Daoy (cell line): ENCODE measurements around the gene ZNF865. TPM values are rescaled to one million over a fixed set of nuclear protein-coding genes. Genes with fewer than 3 reads are reported as not detected.

Experiments
- DNase-seq: peaks from one replicate; pipeline ENCODE4 v3.0.0-alpha.2; 2015; ENCODE audit warnings: low read depth
- total RNA-seq: library from RNA; depleted of rRNA; stranded (reverse); fragments of >200 nt; shearing (Covaris generic); gene quantifications from 2 replicates; pipeline ENCODE4 v1.2.3, GENCODE V29; 2014; rRNA removed

Gene ZNF865
- total RNA-seq, 1 experiment from 2014 or later = 0.80 TPM

DNA sequence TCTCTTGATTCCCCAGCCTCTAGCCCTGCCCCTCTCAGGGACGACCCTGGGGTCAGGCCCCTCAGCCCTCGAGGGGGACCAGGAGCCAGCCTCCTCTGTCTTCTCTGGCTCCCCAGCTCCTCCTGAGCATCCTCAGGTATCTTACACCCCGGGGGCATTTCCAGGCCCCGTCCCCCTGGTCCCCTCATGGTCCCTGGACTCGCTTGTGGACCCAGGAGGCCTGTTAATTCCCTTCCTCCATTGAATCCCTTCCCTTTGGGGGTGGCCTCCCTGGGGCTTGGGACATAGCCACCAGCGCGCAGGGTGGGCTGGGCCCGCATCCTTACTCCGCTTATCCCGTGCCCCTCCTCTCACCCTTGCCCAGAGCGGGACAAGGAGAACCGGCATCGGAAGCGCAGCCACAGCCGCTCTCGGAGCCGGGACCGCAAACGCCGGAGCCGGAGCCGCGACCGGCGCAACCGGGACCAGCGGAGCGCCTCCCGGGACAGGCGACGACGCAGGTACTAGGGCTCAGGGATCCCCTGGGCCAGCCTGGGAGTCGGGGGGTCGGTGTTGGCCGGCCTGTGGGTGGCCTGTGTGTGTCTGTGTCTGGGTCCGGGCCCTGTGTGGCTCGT, 53.5 kb downstream of the ZNF865 start:
- no peak for DNase-seq

DNA sequence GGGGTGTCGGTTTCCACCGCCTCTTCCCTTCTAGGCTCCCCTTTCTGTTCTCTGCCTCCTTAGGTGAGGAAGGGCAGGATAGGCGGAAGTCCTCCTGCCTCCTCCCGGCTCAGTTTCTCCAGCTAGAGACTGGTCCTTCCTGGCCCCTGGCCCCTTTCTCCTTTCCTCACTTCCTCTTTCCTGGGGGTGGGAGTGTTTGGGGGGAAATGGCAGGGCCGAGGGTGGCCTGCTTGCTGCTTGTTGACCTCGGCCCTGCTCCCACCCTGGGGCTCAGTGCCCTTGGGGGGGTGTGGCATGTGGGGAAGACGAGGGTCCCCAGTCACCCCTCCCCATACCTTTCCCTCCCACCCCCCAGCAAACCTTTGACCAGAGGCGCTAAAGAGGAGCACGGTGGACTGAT, 54.4 kb downstream of the ZNF865 start:
- no peak for DNase-seq

DNA sequence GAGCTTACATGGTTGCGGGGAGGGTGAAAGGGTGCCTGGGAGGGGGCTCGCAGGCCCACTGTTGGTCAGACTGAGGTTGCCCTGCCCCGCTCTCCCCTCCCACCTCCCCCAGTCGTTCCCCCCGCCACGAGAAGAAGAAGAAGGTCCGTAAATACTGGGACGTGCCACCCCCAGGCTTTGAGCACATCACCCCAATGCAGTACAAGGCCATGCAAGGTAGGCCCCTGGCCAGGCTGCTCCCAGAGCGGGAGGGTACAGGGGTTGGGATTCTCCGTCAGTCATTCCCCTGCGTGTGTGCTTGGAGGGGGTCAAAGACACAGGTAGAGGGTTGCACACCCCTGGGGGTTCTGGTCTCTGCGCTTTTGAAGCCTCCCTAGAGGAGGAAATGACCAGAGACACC, 55.0 kb downstream of the ZNF865 start:
- DNase-seq = no peak

DNA sequence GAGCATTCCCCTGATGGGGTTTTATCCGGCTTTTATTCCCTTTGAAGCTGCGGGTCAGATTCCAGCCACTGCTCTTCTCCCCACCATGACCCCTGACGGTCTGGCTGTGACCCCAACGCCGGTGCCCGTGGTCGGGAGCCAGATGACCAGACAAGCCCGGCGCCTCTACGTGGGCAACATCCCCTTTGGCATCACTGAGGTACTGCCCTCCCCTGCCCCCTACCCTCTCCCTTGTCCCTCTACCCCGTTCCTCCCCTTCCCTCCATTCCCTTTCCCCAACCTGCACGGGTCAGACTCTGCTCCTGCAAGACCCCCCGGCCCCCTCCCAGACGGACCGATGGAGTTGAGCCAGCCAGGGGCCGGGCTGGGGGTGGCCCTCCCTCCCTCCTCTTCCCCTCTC, 55.5 kb downstream of the ZNF865 start:
- no peak for DNase-seq

DNA sequence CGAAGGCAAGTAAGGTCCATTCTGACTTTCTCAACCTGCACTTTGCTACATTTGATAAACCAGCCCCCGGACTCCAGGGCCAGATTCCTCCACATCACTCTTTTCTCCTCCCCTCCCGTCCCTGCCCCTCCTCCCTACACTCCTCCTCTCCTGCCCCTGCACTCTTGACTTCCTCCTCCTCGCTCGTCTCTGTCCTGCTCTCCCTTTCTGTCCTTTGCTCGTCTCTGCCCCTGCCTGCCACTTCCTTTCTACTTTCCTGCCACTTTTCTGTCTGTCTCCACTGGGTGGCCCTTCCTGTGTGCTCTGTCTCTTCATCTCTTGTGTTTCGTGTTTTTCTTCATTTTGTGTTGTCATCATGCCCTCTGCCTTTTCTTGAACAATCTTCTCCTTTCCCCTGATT, 56.4 kb downstream of the ZNF865 start:
- no peak for DNase-seq

DNA sequence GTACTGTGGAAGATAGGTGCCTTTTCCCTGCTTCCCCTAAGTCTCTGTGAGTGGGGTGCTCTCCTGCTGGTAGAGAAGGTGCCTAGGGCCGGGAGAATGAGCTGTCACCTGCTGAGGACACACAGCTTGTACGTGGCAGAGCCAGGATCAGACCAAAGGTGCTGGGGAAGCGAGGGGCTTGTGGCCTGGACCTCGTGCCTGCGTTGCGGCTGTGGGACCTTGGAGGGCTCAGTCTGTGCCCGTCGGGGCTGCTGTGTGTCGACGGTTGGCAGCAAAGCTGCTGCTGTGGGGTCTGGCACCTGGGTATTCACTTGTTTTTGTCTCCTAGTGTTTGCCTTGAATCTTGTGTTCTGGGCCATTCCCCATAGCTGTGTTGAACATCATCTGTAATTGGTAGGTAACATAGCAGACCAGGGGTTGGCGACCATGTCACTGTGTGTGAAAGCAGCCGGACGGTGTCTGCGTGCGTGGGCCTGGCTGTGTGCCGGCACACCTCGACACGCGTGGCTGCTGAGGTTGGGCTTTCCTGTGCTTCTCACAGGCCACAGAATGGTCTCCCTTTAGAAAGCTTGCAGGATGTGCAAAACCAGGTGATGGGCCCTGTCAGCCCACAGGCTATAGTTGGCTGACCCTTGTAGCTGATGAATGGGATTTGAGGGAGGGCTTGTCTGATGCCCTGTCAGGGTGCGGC, 58.5 kb downstream of the ZNF865 start:
- no peak for DNase-seq

DNA sequence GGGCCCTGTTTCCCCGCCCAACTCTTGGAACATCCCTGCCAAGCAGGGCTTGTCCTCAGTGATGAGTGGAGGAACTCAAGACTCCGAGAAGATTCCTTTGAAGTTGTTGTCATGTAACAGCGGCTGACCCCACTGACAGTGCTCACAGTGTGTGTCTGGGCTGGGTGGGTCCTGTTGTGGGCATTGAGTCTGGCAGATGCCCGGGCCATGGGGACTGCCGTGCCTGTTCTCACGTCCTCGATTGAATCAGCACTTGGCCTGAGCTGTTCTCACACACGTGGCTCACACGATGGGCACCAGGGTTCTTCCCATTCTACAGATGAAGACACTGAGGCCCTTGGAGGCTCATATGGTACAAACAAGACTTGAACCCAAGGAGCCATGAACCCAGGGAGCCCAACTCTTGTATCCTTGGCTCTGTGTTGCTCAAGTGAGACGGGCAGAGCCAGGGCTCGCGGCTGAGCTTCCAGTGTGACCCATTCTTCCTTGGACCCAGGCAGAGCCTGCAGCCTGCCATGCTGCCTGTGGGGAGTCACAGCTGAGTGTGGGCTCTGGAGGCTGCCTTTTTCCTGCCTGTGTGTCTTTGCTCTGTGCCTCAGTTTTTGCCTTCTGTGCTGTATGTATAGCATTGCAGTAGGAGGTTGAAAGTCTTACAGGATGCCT, 61.0 kb downstream of the ZNF865 start:
- no peak for DNase-seq

Other genes starting within 250 kb of the ZNF865 start
- gene GARIN5B, start 242.4 kb upstream of the ZNF865 start, total RNA-seq = not detected in 2 replicates
- gene IL11, start 235.2 kb upstream of the ZNF865 start, total RNA-seq = 56.5 and 60.4 TPM in 2 replicates
- not detected in 2 replicates for gene TMEM190, start 228.8 kb upstream of the ZNF865 start, total RNA-seq
- 3.3 and 3.9 TPM in 2 replicates for gene TMEM238, start 221.4 kb upstream of the ZNF865 start, total RNA-seq
- 633 and 816 TPM in 2 replicates for gene RPL28, start 219.7 kb upstream of the ZNF865 start, total RNA-seq
- 317 and 338 TPM in 2 replicates for gene UBE2S, start 197.9 kb upstream of the ZNF865 start, total RNA-seq
- gene SHISA7, start 162.3 kb upstream of the ZNF865 start, total RNA-seq = not detected in 2 replicates
- gene ISOC2, start 144.0 kb upstream of the ZNF865 start, total RNA-seq = 134 and 140 TPM in 2 replicates
- not detected in 2 replicates for gene C19orf85, start 140.9 kb upstream of the ZNF865 start, total RNA-seq
- 1.7 and 3.4 TPM in 2 replicates for gene ZNF628, start 129.0 kb upstream of the ZNF865 start, total RNA-seq
- 22.5 and 23.2 TPM in 2 replicates for gene NAT14, start 120.5 kb upstream of the ZNF865 start, total RNA-seq
- 1.4 and 2.2 TPM in 2 replicates for gene SSC5D, start 117.2 kb upstream of the ZNF865 start, total RNA-seq
- not detected in 2 replicates for gene SBK2, start 68.5 kb upstream of the ZNF865 start, total RNA-seq
- gene SBK3, start 60.1 kb upstream of the ZNF865 start, total RNA-seq = not detected in 2 replicates
- gene ZNF579, start 24.8 kb upstream of the ZNF865 start, total RNA-seq = 8.8 and 9.8 TPM in 2 replicates
- 2.2 and 4.1 TPM in 2 replicates for gene FIZ1, start 6.1 kb upstream of the ZNF865 start, total RNA-seq
- 6.1 and 8.7 TPM in 2 replicates for gene ZNF524, start 5.4 kb upstream of the ZNF865 start, total RNA-seq
- gene ZNF784, start 18.9 kb downstream of the ZNF865 start, total RNA-seq = 5.8 and 6.1 TPM in 2 replicates
- 1.8 and 2.4 TPM in 2 replicates for gene ZNF580, start 35.4 kb downstream of the ZNF865 start, total RNA-seq
- gene ZNF581, start 38.0 kb downstream of the ZNF865 start, total RNA-seq = 10.1 and 15.9 TPM in 2 replicates
- 8.2 and 8.6 TPM in 2 replicates for gene CCDC106, start 42.6 kb downstream of the ZNF865 start, total RNA-seq
- 218 and 267 TPM in 2 replicates for gene U2AF2, start 49.4 kb downstream of the ZNF865 start, total RNA-seq
- 25.3 and 26.6 TPM in 2 replicates for gene EPN1, start 69.6 kb downstream of the ZNF865 start, total RNA-seq
- gene NLRP9, start 132.8 kb downstream of the ZNF865 start, total RNA-seq = not detected in 2 replicates
- 64.2 and 89.1 TPM in 2 replicates for gene RFPL4A, start 153.4 kb downstream of the ZNF865 start, total RNA-seq
- 46.6 and 54.4 TPM in 2 replicates for gene RFPL4AL1, start 163.5 kb downstream of the ZNF865 start, total RNA-seq
- 4.1 and 5.1 TPM in 2 replicates for gene NLRP11, start 226.4 kb downstream of the ZNF865 start, total RNA-seq
- 0.60 and 0.80 TPM in 2 replicates for gene NLRP4, start 230.9 kb downstream of the ZNF865 start, total RNA-seq